NCI-H2029 treated with DMSO at 0.1 percent for 48 hours (cell line): ENCODE results near the gene CAV3.

Source experiments
- DNase-seq: peaks from one replicate; lab custom pipeline; 2025; lab: John Stamatoyannopoulos, UW

CAV3 gene

DNA sequence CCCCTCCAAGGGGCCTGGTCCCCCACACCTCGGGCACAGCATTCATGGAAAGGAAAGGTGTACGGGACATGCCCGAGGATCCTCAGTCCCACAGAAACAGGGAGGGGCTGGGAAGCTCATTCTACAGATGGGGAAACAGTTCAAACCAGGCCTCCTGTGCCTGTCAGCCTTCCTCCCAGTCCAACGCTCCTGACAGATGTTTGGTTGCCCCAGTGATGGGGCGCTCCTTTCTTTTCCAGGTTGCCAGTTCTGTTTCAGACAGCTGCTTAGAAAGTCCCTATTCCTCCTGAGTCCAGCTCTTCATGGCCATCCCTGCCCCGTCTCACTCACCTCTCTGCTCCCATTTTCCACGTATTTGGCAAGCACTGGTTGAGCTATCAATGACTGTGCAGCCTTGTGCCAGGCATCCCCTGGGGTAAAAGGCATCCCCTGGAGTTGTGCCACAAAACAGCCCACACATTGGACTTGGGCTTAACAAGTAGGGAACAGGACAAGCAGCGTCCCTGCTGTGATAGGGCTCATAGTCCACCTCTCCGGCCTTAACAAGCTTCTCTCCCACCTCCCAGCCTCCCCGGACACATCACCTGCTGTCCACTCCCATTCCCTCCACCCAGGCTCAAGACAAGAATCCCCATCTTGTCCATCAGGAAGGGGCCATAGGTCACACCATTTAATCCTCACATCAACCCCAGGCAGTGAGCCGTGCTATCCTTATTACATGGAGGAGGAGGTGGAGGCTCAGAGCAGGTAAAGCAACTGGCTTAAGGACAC lies 29.2 kb downstream of the CAV3 start:
- DNase-seq, result no peak

DNA sequence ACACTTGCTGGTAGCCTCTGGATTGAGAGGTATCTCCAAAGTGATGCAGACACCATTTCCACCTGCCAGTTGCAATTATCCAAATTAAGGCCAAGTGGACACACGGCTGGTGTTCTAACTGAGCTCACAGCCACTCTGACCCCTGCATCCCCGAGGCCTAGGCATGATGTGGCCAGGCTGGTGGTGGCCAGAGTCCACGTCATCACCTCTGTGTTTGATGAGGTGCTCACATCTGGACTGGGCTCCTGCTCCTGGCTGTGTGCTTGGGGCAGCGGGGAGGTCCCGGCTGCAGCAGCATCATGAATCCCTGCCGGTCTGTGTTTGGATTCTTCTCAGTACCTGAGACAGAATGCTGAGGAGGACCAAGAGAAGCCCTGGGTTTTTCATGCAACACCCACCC lies 30.9 kb downstream of the CAV3 start:
- no peak for DNase-seq

DNA sequence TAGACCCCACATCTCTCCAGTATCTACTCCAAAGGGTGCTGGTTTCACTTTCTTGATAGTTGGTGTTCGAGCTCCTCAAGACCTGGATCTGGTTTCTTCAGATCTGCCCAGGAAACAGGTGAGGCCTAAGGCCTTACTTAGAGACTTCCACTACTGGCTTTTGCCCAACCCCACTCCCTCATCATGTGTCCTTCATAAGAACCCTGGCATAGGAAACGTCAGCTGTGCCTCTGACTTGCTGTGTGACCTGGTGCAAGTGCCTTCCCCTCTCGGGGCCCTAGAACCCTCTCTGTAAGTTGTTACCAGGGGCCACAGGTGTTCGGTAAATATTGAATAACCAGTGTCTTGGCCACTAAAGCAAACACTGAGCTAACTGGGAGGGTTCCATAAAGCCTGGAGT lies 31.9 kb downstream of the CAV3 start:
- DNase-seq, result no peak

DNA sequence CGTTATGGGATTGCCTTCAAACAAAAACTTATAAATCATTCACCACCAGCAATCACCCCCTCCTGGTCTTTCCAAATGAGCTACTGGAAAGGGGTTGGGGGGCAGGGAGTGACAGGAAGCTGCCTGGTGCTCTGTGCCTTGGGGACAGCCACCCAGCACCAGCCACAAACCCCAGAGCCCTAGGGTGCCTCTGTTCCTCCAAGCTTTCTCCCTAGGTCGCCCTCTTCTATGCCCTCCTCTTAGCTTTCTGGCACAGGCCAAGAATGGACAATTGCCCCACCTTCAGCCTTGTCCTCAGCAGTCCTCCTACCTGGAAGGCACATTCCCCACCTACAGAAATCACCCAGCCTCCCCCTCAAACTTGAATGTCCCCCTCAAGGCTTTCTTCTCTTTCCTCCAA lies 32.5 kb downstream of the CAV3 start:
- no peak for DNase-seq

DNA sequence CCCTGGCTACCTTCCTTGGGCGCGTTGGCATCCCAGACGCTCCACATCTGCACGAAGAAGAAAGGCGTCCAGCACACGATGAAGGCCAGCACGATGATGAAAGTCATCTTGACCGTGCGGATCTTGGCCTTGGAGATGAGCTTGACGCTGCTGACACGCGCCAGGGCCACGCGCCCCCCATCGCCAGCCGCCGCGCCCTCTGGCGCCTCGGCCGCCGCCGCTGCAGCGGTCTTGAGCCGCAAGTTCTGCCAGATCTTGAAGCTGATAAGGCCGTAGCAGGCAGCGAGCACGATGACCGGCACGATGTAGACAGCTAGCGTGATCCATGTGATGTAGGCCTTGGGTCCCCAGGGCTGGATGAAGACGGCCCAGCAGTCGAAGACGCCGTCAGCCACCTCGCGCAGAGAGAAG lies 33.7 kb downstream of the CAV3 start:
- DNase-seq, result no peak

DNA sequence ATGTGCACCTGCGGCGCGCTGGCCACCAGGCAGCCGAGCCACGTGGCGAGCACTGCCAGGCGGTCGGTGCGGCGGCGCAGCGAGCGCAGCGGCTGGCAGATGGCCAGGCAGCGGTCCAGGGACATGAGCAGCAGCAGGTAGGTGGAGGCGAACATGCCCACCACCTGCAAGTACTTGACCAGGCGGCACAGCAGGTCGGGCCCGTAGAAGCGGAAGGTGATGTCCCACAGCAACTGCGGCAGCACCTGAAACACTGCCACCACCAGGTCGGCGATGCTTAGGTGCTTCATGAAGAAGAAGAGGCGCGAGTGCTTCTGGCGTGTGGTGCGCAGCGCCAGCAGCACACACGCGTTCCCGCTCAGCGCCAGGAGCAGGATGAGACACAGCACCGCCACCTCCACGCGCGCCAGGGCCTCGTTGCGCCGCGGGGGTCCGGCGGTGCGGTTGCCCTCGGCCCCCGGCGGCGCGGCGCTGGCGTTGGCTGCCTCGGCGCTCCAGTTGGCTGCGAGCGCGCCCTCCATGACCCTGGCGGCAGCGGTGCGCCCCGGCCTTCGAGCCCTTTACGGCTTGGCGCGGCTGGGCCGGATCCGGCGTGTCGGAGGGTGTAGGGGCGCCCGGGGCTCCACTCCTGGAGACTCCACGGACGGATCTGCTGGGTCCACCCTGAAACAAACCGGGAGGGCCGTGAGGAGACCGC lies 34.2 kb downstream of the CAV3 start:
- DNase-seq, result peak; percentile 62

DNA sequence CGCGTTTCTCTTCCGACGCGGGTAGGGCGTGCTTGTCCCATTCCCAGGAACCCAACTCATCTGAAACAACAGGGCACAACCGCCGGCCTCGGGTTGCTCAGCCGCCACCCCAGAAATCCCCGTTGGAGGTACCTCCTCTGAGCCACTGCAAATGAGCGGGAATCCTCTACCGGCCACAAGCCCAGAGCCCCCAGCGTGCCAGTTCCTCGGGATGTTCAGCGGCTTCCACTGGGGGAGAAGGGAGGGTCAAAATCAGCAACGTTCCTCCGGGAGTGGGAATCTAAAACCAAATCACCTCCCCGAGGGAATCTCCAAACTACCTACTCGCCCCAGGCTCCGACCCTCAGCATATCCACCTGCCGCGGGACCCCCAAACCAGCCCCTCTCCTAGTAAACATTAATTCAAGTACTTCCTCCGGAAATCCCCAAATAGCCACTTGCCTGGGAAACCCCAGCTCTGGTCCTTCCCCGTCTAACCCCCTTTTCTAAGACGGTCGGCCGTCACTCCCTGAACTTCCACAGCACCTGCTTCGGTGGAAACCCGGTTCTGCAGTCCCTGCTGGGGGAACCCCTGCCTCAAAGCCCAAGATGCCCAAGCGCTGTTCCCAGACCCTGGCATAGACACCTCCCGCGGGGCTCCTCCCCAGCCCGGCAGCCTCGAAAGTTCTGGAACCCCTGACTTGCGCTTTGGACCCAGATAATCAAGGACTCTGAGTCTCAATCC lies 34.9 kb downstream of the CAV3 start:
- peak; percentile 38 for DNase-seq

DNA sequence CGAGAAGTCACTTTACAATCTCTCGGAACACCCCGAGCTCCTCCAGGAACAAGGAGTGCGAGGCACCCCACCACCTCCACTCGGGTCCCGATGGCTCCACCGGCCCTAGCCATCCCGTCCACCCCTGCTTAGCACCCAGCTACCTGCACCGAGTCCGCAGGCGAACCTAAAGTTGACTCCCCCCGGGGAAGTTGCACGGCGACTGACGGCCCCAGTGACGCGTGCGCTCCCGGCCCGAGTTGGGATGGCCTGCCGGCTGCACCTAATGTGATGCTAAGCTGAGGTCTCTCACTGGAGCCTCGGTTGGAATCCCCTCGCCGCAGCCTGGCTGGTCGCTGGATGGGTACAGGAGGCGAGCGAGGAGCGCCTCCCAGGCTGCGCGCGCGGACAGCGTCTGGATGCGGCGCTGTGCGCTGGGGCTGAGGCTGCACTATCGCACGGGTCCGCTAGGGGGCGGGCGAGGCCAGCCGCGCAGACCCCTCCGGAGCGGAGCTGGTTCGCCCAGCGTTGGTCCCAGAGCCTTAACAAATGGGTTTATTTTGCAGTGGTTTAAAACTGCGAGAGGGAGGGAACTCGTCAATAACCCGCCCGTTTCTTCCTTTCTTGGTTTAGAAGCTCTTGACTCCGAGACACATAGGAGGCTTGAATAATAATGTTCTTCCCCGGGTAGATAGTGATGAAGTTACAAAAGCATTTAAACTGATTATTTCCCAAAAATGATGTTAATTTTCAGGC lies 35.7 kb downstream of the CAV3 start, which contains the start of gene OXTR:
TSS of gene OXTR (minus strand) at position 526 of the 735 bp plus-strand sequence. CDS start 1,426 bp downstream, outside the sequence.
- peak; percentile 50 for DNase-seq

DNA sequence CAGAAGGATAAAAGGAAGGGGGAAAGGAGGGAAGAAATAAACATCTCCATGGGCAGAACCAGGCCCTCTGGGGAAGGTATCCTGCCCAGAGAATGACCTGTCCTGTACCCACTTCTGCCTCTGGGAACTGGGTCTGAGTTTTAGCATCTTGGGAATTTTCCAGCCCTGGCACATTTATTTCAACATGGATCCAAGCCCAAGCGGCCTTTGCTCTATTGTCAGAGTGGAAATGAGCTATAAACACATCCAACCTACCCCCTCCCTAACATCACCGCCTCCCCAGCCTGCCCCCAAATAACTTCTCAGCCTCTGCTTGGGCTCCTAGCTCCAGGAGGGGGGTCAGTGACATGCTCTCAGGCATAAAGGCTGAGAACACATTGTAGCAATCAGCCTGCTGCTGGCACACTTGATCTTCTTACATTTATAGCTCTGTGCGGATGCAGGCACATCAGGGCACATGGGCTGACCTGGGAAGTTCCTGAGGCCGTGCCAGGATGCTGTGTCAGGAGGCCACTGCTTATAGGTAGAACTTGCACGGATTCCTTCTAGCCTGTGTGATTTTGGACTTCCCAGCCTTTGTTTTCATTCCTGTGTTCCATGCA lies 40.4 kb downstream of the CAV3 start:
- DNase-seq, result no peak

DNA sequence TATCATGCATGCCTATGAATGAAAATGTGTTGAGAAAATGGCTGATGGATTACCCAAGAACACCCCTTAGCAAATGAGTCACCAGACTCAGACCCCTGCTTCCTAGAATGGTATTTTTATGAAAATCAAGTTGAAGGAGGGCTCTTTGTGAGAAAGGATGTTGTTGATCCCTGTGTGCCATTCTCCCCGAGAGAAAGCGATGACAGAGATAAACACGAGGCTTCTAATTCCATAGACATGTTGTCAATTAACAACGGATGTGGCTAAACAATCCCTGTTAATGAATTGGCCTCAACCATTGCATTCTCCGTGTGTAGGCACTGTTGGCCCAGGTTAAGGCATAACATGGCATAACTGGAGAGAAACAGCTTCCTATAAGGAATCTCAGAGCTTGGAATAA lies 41.6 kb downstream of the CAV3 start:
- no peak for DNase-seq

DNA sequence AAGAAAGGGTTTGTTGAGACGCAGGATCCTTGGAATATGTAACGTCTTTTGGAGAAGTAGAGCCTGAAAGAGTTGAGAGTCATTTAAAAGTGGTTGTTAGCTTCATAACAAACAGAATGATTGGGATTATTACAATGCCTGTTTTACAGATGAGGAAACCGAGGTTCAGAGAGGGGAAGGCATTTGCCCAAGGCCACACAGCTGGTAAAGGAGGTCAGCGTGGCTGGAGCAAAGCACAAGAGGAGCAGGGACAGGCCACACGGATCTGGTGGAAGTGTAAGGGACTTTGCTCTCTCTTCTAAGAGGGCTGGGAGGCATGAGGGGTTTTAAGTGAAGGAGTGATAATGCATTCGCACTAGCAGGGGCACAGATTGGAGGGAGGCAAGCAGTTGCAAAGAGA lies 42.0 kb downstream of the CAV3 start:
- no peak for DNase-seq

DNA sequence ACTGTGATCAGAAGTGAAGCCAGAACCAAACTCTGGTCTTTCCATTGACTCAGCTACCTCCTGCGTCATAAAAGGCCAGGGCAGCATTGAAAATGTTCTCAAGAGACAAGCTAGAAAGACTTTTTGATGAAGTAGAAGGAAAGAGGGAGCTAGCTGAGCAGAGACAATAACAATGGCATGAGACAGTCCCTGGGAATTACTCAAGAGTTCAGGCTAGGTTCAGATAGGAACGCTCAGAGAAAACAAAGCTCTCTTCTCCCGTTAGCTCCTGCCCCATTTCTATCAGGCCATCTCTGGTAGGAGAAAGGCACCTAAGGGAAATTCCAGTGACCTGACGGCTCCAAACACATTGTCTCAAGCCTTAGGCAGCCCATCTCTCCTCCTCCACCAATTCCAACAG lies 42.8 kb downstream of the CAV3 start:
- DNase-seq, result no peak

DNA sequence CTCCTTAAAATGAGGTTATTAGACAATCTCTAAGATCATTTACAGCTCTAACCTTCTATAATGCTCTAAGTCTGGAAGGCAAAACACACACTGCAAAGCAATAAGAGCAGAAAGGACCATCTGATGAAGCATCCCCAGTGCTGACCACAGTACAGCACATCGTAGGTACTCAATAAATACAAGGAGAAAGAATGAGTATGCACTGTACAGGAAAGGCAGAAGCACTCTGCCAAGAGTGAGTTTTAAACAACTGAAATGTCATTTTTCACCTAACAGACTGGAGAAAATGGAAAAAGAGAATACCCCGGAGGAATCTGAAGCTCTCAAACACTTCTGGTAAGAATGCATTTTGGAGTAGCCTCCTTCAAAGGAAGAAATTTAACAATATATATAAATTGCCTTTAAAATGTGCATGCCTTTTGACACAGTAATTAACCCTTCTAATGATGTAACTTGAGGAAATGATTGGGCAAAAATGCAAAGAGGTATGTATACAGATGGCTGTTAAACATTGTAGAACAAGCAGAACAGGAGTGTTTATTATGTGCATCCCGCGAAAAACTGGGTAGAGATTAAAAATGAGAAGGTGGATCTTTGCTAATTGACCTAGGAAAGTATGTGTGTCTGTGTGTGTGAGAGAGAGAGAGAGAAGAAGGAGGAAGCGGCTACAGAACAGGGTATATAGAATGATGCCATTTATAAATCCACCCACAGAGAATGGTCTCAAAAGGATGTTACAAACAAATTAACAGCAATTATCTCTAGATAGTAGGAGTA lies 43.8 kb downstream of the CAV3 start:
- DNase-seq, result no peak

DNA sequence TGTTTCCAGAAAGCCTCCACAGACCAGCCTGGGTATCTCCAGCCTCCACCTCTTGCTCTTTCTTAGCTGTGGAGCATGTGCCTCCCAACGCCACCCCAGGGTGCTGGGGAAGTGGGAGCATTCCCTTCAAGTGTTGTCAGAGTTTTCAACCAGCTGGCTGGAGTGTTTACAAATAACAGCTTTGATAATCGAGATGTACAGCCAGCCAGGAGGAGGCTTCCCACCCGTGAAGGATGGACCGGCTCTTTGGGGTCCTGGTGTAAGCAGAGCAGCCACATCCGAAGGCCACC lies 44.3 kb downstream of the CAV3 start:
- no peak for DNase-seq

DNA sequence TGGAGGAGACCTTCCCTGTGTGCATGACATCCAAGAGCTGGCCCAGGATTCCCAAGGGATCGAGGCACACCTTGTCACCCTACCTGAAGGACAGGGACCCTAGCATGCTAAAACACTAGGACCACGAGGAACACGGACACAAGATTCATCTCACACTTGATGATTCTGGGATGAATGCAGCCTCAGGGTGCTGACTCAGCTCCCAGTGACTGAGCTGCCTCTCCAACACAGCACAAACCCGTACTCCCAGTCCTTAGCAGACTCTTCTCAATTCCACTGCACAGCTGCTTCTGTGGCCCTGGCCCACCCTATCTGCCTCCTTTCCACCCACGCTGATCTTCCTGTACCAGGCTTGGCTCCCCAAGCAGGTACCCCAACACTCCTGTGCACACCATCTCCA lies 44.9 kb downstream of the CAV3 start:
- no peak for DNase-seq

DNA sequence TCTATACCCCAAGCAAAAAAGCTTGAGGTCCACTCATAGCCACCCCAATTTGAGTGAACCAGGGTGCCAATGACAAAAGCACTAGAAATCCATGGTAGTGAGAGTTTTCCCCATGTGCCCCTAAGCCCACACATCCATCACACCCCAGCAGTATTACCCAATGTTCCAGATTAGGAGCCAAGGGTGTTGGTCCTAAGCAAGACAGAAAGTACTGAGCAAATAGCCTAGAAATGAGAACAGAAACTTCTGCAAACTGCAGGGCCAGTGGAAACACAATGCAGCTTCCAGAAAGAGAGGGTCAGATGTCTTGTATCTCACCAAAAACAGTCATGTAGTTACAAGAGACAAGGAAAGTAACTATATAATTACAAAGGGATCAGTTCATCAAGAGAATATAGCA lies 46.7 kb downstream of the CAV3 start:
- DNase-seq, result no peak

DNA sequence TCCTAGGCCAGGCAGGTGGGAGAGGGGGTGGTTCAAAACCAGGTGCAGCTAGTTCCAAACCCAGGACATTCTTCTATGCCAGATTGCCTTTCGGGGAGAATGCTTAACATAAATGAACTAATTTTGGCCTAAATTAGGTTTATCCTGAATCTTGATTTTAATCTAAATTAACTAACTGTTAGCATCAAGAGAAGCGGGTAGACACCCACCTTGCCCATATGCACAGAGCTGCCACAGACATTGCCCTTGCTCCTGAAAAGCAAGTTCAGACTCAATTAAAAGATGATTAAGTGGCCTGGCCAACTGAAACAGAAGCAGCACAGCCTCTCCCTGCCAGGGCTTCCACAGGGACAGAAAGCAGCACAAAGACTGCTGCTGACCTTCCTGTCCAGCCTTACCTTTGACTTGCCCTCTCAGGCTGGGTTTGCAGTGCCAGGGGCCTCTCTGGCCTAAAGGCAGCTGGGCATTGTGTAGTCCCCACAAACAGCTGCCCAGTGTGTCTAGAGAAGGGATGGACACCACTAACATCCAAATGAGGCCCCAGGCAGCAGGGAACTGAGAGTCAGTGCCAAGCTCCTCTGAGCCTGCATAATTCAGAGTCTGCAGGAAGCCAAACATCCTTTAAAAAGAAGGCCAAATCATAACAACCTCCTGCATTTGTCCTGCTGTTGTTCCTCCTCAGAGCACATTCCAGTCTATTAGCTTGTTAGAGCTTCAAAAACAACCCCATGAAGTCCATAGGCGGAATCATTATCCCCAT lies 51.3 kb downstream of the CAV3 start:
- DNase-seq, result no peak

DNA sequence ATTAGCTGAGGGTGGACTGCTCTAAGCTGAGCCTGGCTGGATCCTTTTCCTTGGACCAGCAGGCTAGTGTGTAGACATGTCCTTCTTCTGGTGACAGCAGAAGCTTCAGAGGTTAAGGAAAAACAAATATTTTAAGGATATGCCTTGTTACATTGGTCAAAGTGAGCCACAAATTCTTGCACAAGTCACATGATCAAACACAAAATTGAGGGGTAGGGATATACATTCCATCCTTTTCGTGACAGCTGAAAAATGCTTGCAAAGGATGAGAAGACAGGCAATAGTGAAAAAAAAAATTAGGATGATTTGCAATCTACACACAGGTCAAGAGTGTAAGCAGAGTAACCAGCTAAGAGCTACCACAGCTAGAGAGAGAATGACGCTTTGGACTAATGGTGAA lies 56.9 kb downstream of the CAV3 start:
- no peak for DNase-seq

DNA sequence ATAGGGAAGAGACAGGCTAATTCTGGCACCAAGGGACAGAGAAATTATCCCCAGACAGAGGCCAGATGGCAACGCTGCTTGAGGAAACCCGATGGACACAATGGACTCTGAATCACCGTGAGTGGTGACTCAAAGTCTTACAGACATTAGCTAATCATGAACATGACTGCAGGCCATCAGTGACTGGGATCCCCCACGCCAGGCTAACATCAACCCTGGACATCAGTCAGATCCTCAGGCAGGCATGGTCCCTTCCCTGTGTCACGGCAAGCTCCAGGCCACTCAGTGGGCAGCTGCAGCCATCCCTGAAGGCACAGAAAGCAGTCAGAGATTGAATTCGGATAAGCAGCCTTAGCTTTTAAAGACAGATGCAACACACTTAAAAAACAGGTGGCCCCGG lies 59.6 kb downstream of the CAV3 start:
- no peak for DNase-seq

DNA sequence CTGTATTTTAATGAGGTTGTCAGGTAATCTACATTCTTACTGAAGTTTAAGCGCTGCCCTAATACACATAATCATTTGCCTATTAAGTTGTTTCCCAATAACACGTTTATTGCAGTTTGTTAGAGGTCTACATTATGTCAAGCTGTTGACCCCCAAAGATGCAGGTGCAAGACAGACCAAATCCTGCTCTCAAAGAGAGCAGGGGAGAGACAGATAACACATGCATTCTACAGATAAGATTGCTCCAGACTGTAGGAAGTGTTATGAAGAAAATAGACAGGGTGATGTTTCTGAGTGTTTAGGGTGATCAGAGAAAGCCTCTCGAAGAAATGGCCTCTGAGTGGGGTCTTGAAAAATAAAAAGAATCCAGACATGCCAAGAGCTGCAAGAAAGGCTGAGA lies 60.6 kb downstream of the CAV3 start:
- no peak for DNase-seq
